HG02884 (cell line): ENCODE results near the gene PIGW.

Experiments used
- ATAC-seq: cut with Tn5 transposase; IDR thresholded peaks from one replicate; pipeline ENCODE4 v1.9.1; 2021; ENCODE audit warnings: mild to moderate bottlenecking, moderate library complexity; ENCODE audit not compliant: unreplicated experiment

Gene PIGW

DNA sequence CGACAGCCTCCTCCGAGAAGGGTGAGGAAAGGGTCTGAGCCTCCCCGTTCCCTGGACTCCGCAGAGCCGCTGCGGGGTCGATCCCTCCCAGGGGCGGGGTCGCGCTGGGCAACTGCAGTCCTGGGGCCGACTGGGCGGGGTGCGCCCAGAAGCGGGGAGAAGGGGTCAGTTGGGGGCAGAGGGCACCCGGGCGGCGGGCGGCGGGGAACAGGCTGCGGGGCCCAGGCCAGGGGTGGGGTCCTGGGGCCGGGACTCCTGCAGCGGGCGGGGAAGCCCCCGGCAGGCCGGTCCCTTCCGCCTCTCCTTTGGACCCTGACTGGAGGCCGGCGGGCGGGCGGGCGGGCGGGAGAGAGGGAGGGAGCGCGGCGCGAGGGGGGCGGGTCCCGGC lies 10.3 kb downstream of the PIGW start:
- no peak for ATAC-seq

DNA sequence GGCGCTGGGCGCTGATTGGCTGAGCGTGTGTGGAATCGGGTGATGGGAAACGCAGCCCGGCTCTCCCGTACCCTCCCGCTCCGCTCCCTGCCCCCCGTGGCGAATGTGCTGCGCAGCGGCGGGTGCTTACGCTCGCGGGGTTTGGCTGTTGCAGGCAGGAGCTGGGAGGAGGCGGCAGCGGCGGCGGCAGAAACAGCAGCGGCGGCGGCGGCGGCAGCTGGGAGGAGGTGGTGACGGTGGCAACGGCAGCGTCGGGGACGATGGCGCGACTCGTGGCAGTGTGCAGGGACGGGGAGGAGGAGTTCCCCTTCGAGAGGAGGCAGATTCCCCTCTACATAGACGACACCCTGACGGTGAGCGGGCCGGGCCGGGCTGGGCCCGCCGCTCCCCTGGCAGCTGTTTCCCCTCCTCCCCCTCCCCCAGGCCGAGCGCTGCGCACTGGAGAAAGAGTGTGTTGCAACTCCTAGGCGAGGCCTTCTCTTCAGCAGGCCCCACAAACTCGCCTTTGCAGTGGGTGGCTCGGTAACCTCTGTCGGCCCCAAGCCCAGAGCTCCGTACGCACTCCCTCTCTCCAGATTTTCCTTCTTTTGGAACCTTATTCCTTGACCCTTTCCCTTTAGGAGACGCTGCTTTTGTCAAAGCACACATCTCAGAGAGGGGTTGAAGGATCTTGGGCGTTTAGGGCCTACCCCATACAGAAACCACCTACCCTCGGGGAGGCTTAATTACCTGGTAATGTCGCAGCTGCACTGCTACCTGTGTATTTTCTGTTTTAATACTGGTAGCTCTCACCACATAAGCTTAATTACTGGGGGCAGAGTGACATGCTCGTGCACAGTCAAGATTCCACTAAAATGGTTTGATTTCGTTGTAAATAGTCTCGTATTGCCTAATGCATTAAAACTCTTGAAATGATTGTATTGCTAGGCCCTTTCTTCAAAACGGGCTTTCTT lies 11.0 kb downstream of the PIGW start:
- ATAC-seq = peak; percentile 43

GRCh38 chr17:36546418-36547093 lies 11.8 kb downstream of the PIGW start:
- no peak for ATAC-seq

- no peak for ATAC-seq
These were observed 13.0 kb downstream of the PIGW start for GRCh38 chr17:36547776-36548175.

GRCh38 chr17:36550491-36551417 lies 16.0 kb downstream of the PIGW start:
- no peak for ATAC-seq

DNA sequence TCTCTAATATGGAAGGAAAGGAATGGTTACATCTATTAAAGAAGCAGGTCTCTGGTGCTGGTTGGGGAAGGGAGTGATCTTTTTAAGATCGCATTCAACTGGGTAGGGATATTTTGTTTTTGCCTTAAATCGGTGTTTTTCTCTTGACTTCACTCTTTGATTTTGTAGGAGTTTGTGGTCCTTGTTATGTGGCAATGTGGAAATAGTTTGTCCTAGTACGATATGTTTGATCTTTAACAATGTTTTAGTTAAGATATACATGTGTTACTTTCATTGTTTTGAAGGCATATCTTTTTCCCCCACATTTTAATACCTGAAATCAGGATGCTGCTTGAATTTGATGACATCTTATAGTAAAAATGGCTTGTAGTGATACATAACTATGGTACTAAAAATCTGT lies 18.7 kb downstream of the PIGW start:
- no peak for ATAC-seq

DNA sequence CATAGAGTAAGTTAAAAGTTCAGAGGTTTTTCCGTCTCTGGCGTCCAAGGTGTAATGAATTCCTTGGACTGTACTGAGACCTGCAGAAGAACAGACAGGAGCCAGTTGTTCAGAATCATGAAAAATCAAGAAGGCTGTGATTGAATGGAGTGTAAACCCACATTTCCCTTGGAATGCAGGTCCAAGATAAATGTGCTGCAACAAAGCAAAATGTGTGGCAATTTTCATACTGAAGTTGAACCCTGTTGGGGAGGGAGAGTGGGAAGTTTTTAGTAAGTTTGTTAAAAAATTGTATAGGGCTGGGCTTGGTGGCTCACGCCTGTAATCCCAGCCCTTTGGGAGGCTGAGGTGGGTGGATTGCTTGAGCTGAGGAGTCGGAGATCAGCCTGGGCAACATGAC lies 31.3 kb downstream of the PIGW start:
- ATAC-seq = no peak

DNA sequence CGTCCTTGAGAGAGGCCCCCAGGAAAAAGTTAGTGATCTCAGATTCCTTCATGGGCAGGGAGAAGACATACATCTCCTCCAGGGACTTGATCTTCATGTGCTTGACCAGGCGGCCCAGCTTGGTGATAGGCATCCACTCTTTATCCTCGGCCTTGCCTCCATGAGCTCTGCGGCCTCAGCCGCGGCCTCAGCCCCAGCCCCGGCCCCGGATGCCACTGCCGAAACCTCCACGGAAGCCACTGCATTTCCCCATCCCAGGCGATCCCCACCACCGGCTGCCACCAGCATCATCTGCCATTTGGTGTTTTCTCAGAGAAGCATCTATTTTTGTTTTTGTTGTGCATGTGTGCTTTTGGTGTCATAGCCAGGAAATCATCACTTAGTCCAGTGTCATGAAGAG lies 40.2 kb downstream of the PIGW start:
- ATAC-seq = no peak

GRCh38 chr17:36576793-36577192 lies 42.0 kb downstream of the PIGW start:
- no peak for ATAC-seq

DNA sequence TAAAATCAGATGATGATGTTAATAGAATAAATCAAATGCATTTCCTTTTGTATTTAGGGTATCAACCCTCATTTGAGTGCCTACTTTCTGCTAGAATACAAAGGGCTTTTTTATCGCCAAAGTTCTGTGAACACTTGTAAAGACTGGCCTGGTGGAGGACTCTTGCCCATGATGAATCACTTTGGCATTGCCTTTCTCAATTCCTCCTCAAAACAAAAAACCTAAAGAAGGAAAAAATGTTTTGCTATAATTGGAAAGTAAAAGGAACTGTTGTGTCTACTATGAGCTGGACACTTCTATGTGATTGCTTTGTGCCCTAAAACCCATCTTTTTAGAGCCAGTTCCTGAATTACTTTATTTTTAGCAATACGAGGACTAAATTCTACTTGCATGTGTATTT lies 43.9 kb downstream of the PIGW start:
- ATAC-seq = no peak

DNA sequence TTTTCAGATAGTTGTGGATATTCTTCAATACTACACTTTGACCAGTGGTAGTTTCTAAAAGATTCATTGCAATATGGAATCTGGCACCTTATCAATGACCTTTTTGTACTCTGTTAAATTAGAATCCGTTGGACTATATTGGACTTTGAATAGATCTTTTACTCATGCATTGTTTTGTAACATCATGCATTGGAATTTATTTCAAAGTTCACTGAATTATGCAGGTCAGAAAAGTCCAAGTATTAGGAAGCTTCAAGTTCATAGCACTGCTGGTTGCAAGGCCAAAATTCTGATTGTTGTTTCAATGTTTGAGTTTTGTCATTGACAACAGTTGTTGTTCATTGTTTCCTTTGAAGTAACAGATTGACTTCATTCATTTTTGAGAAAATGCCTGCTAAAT lies 49.0 kb downstream of the PIGW start:
- no peak for ATAC-seq

GRCh38 chr17:36586138-36586537 lies 51.4 kb downstream of the PIGW start:
- no peak for ATAC-seq
